Osteoblast (primary cell): ENCODE results near the gene MIPOL1. TPM values are rescaled to one million over a fixed set of nuclear protein-coding genes. Genes with fewer than 3 reads are reported as not detected.
"Not testable (repeated sequence)": the region's sequence is repeated elsewhere in the genome, so short reads cannot be mapped to it uniquely, and the experiment has no call there.

Experiments
- DNase-seq: peaks from one replicate; pipeline ENCODE4 v3.0.0; 2011; ENCODE audit warnings: low spot score, mixed read lengths; ENCODE audit not compliant: insufficient read length; ENCODE audit errors: missing footprints
- H2AFZ ChIP-seq: 2 replicates; pipeline ENCODE4 v1.6.0; 2011; ENCODE audit warnings: mild to moderate bottlenecking, low read length
- H3K27ac ChIP-seq: 2 replicates; pipeline ENCODE4 v1.5.1; 2011; ENCODE audit warnings: mild to moderate bottlenecking, low read depth, low read length, moderate library complexity
- H3K27me3 ChIP-seq: 2 replicates; pipeline ENCODE4 v1.6.0; 2012; ENCODE audit warnings: mild to moderate bottlenecking, control low read depth, inconsistent platforms, low read length, moderate library complexity; ENCODE audit not compliant: insufficient read depth
- H3K36me3 ChIP-seq: 2 replicates; pipeline ENCODE4 v1.5.1; 2011; ENCODE audit warnings: mild to moderate bottlenecking, low read length, control low read depth, moderate library complexity; ENCODE audit not compliant: insufficient read depth
- H3K4me1 ChIP-seq: 2 replicates; pipeline ENCODE4 v1.5.1; 2011; ENCODE audit warnings: mild to moderate bottlenecking, low read length, control low read depth, moderate library complexity; ENCODE audit not compliant: insufficient read depth
- H3K4me2 ChIP-seq: 2 replicates; pipeline ENCODE4 v1.6.0; 2011; ENCODE audit warnings: mild to moderate bottlenecking, low read length; ENCODE audit not compliant: insufficient read depth
- H3K4me3 ChIP-seq: fragments of 200-600 bp; sonication (generic); 3 replicates; pipeline ENCODE4 v1.5.1; 2012; ENCODE audit warnings: mild to moderate bottlenecking, low read length, inconsistent platforms; ENCODE audit not compliant: insufficient read depth
- H3K79me2 ChIP-seq: 2 replicates; pipeline ENCODE4 v1.6.0; 2012; ENCODE audit warnings: mild to moderate bottlenecking, low read length, control low read depth, inconsistent platforms; ENCODE audit not compliant: insufficient read depth
- H3K9me3 ChIP-seq: 2 replicates; pipeline ENCODE4 v1.5.1; 2011; ENCODE audit warnings: low read depth, low read length, control low read depth
- H4K20me1 ChIP-seq: 2 replicates; pipeline ENCODE4 v1.6.0; 2012; ENCODE audit warnings: mild to moderate bottlenecking, low read length, control low read depth; ENCODE audit not compliant: insufficient read depth
- CTCF ChIP-seq: IDR thresholded peaks from 2 replicates; pipeline ENCODE4 v1.5.1; 2011; ENCODE audit warnings: mild to moderate bottlenecking, low read depth, low read length, moderate library complexity; ENCODE audit errors: extremely low read depth
- total RNA-seq: library from RNA; depleted of rRNA; stranded (reverse); fragments of >200 nt; gene quantifications from 2 replicates; pipeline ENCODE4 v1.2.3, GENCODE V29; 2012

The MIPOL1 gene
- total RNA-seq, 1 donor: 9.0 TPM

DNA sequence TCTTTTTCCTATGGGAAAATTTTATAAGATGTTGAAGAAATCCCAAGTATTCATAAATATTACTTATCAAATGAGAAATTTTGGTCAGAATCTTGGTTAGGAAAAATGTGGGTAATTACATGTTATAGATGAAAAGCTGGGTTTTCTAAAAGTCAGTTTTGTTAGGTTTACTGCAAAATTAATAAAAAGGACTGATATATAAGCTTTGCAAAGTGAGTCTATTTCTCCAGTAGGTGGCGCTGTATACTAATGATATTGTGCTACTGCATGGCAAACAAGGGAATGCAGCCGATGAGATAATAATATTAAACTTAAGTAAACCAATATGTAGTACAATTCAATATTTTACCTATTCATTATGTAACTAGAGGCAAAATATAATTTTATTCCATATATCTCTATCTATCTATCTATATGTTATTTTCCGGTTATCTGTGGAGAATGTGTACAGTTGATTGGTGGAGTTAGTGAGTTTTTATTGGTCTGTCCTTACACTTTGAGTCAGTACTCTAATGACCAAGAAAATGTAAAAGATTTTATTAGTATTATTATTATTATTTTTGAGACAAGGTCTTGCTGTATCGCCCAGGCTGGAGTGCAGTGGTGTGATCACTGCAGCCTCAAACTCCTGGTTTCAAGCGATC lies 32.9 kb downstream of the MIPOL1 start:
- no peaks in the 10 kb centered on the region for H3K4me1 ChIP-seq
- TF ChIP-seq CTCF: peak; percentile 80

GRCh38 chr14:37232907-37233481 lies 35.3 kb downstream of the MIPOL1 start:
- TF ChIP-seq CTCF: peak; percentile 72
- no peaks in the 10 kb centered on the region for H3K27me3 ChIP-seq
- peak; percentile 46 for DNase-seq
- H3K27ac ChIP-seq: no peak overlapping the region
- no peak overlapping the region for H2AFZ ChIP-seq
- no peaks in the 10 kb centered on the region for H3K9me3 ChIP-seq
- H3K4me3 ChIP-seq: no peak overlapping the region
- no peaks in the 10 kb centered on the region for H4K20me1 ChIP-seq
- H3K4me2 ChIP-seq: no peak overlapping the region
- H3K4me1 ChIP-seq: no peaks in the 10 kb centered on the region
- H3K36me3 ChIP-seq: no peaks in the 10 kb centered on the region
- H3K79me2 ChIP-seq: no peaks in the 10 kb centered on the region

More for the DNA sequence above, 32.9 kb downstream of the MIPOL1 start:
- H4K20me1 ChIP-seq: no peaks in the 10 kb centered on the region
- no peaks in the 10 kb centered on the region for H3K79me2 ChIP-seq
- H3K4me2 ChIP-seq: no peak overlapping the region
- DNase-seq: peak; percentile 54
- no peaks in the 10 kb centered on the region for H3K9me3 ChIP-seq
- no peak overlapping the region for H3K4me3 ChIP-seq
- no peaks in the 10 kb centered on the region for H3K36me3 ChIP-seq
- no peak overlapping the region for H3K27ac ChIP-seq
- H2AFZ ChIP-seq: no peak overlapping the region
- no peaks in the 10 kb centered on the region for H3K27me3 ChIP-seq

- H3K27me3 ChIP-seq: no peaks in the 10 kb centered on the region
- TF ChIP-seq CTCF: no peak
- no peak overlapping the region for H3K4me2 ChIP-seq
- H4K20me1 ChIP-seq: no peaks in the 10 kb centered on the region
- no peak overlapping the region for H3K27ac ChIP-seq
- DNase-seq: no peak
- H3K4me1 ChIP-seq: no peaks in the 10 kb centered on the region
- no peaks in the 10 kb centered on the region for H3K9me3 ChIP-seq
- H3K36me3 ChIP-seq: no peaks in the 10 kb centered on the region
- no peak overlapping the region for H2AFZ ChIP-seq
- no peaks in the 10 kb centered on the region for H3K79me2 ChIP-seq
- H3K4me3 ChIP-seq: no peak overlapping the region
Measured at GRCh38 chr14:37234222-37234621, 36.5 kb downstream of the MIPOL1 start.

DNA sequence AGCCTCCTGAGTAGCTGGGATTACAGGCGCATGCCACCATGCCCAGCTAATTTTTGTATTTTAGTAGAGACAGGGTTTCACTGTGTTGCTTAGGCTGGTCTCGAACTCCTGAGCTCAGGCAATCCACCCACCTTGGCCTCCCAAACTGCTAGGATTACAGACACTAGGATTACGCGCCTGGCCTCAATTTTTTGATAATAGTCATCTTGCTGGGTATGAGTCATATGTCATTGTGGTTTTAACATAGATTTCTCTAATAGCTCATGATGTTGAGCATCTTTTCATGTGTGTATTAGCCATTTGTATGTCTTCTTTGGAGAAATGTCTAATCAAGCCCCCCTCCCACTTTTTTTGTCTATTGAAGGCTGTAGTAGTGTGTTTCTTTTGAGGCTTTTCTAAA lies 38.3 kb downstream of the MIPOL1 start:
- not testable (repeated sequence) for H2AFZ ChIP-seq, H3K4me3 ChIP-seq, H3K79me2 ChIP-seq, H4K20me1 ChIP-seq, H3K9me3 ChIP-seq, H3K4me1 ChIP-seq, H3K27ac ChIP-seq, H3K27me3 ChIP-seq, H3K36me3 ChIP-seq, H3K4me2 ChIP-seq
- peak; percentile 47 for DNase-seq
